Measurements from ENCODE around the gene YJEFN3. TPM values are rescaled to one million over a fixed set of nuclear protein-coding genes. Genes with fewer than 3 reads are reported as not detected.

YJEFN3 gene
- total and polyA plus RNA-seq, 2 donors (not counting 3 experiments of a cell fraction or from before 2014, with no cell fraction given): 1.9 to 2.1 TPM

DNA sequence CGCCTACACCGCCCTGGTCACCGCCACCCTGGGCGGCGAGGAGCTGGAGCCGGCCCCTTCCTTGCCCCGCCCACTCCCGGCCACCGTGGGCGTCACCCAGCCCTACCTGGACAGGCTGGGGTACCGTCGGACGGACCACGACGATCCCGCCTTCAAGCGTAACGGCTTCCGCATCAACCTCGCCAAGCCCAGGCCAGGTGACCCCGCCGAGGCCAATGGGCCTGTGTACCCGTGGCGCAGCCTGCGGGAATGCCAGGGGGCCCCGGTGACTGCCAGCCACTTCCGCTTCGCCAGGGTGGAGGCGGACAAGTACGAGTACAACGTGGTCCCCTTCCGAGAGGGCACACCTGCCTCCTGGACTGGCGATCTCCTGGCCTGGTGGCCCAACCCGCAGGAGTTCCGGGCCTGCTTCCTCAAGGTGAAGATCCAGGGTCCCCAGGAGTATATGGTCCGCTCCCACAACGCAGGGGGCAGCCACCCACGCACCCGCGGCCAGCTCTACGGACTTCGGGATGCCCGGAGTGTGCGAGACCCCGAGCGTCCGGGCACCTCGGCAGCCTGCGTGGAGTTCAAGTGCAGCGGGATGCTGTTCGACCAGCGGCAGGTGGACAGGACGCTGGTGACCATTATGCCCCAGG is 16.4 kb downstream of the YJEFN3 start:
- H3K9me1 ChIP-seq (replicated peaks; ENCODE audit: control insufficient read depth, extremely low read depth, insufficient read depth, low read length): no peaks in the 10 kb centered on the region
- no peak for DNase-seq (ENCODE audit: low read depth, low spot score)
- TF ChIP-seq MYC (IDR thresholded peaks at IDR 0.05; ENCODE audit: low read depth, low read length): no peak
- TF ChIP-seq, protein P1, sequence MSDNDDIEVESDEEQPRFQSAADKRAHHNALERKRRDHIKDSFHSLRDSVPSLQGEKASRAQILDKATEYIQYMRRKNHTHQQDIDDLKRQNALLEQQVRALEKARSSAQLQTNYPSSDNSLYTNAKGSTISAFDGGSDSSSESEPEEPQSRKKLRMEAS (IDR thresholded peaks at IDR 0.05; ENCODE audit: insufficient read depth, insufficient read length): no peak
- TF ChIP-seq, protein P2, sequence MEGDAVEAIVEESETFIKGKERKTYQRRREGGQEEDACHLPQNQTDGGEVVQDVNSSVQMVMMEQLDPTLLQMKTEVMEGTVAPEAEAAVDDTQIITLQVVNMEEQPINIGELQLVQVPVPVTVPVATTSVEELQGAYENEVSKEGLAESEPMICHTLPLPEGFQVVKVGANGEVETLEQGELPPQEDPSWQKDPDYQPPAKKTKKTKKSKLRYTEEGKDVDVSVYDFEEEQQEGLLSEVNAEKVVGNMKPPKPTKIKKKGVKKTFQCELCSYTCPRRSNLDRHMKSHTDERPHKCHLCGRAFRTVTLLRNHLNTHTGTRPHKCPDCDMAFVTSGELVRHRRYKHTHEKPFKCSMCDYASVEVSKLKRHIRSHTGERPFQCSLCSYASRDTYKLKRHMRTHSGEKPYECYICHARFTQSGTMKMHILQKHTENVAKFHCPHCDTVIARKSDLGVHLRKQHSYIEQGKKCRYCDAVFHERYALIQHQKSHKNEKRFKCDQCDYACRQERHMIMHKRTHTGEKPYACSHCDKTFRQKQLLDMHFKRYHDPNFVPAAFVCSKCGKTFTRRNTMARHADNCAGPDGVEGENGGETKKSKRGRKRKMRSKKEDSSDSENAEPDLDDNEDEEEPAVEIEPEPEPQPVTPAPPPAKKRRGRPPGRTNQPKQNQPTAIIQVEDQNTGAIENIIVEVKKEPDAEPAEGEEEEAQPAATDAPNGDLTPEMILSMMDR (IDR thresholded peaks at IDR 0.05; ENCODE audit: extremely low read depth in 1 of 2, insufficient read depth in 1 of 2, low read depth in 1 of 2, low read length in 2 of 2): no peak
- no peak for TF ChIP-seq FOS (IDR thresholded peaks at IDR 0.05; ENCODE audit: borderline replicate concordance, insufficient read depth, low read length)
- no peak for TF ChIP-seq GATA2 (IDR thresholded peaks at IDR 0.05; ENCODE audit: insufficient read depth, insufficient read length, low read depth, low read length)
- TF ChIP-seq POLR2A (IDR thresholded peaks at IDR 0.05; ENCODE audit: low read depth, low read length): no peak
- TF ChIP-seq EZH2 (IDR thresholded peaks at IDR 0.05; ENCODE audit: borderline replicate concordance, low read depth, low read length, severe bottlenecking): no peak
- no peak for TF ChIP-seq JUN (IDR thresholded peaks at IDR 0.05; ENCODE audit: borderline replicate concordance, insufficient read depth, insufficient read length, low read depth)
- TF ChIP-seq POLR2AphosphoS5 (IDR thresholded peaks at IDR 0.05; ENCODE audit: insufficient read depth, low read depth, low read length): no peak
- CTCF ChIA-PET: interaction anchor here (3.2 kb wide), 1 partner anchor 8 kb away, joined by 12 read pairs; no protein-coding TSS in a partner anchor
- POLR2A ChIA-PET: no interaction called here
- no peaks in the 10 kb centered on the region for H3K9me3 ChIP-seq (replicated peaks; ENCODE audit: control insufficient read depth, insufficient read depth, low read length)
- H3K4me3 ChIP-seq (replicated peaks in 1 of 3; ENCODE audit: insufficient read depth in 1 of 3, low read depth in 1 of 3, low read length in 3 of 3): no peak overlapping the region
- no peak overlapping the region for H2AFZ ChIP-seq (ENCODE audit: low read depth, low read length)
- no peaks in the 10 kb centered on the region for H3K79me2 ChIP-seq (ENCODE audit: control insufficient read depth, insufficient read depth, low read length)
- BruUV-seq (replicated peaks): no TSS peak
- FAIRE-seq: no peak
- no peak overlapping the region for H3K9ac ChIP-seq (replicated peaks; ENCODE audit: extremely low read depth, insufficient read depth, low read length)
- H3K27me3 ChIP-seq (ENCODE audit: control insufficient read depth in 2 of 2, insufficient read depth in 2 of 2, low read length in 2 of 2): peaks cover 6% of the 10 kb centered on the region in 2 experiments
- no peak overlapping the region for H3K4me2 ChIP-seq (ENCODE audit: insufficient read depth, low read length)
- H3K36me3 ChIP-seq (ENCODE audit: control insufficient read depth in 2 of 2, extremely low read depth in 1 of 2, insufficient read depth in 2 of 2, low read length in 2 of 2): no peaks in the 10 kb centered on the region
- no peaks in the 10 kb centered on the region for H4K20me1 ChIP-seq (replicated peaks; ENCODE audit: control insufficient read depth, extremely low read depth, insufficient read depth, low read length)
- dilution Hi-C loops (cut with MboI; ENCODE audit: extremely low pct_ligation_motif_present, low sequenced_read_pairs): no loop called here
- H3K27ac ChIP-seq (ENCODE audit: insufficient read depth, low read depth, low read length): no peak overlapping the region
- no peaks in the 10 kb centered on the region for H3K4me1 ChIP-seq (ENCODE audit: control insufficient read depth, extremely low read depth, insufficient read depth, low read length)
- intact Hi-C loops (cut with micrococcal nuclease): no loop called here
